GM19238 (cell line): ENCODE measurements around the gene TMBIM4.

ENCODE experiments used
- DNase-seq: peaks from one replicate; pipeline ENCODE4 v3.0.0; 2011; ENCODE audit warnings: low spot score; ENCODE audit not compliant: insufficient read length

The TMBIM4 gene

GRCh38 chr12:66141299-66141698 is 28.5 kb downstream of the TMBIM4 start:
- DNase-seq, result no peak

DNA sequence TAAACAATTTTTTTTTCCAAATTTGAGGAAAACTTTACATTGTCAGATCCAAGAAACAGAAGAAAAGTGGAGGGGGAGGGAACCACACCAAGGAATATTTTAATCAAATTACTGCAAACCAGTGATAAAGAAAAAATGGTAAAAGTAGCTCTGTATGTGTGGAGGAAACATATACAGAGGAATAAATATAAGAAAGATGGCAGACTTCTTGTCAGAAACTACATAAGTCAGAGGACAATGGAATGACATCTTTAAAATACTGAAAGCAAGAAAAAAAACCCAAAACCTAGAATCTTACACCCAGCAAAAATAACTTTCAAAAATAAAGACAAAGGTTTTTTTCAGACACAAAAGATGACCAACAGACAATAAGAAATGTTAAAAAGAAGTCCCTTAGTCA is 29.1 kb downstream of the TMBIM4 start:
- DNase-seq, result no peak

- DNase-seq, result no peak
Observed at GRCh38 chr12:66139328-66139727, 30.5 kb downstream of the TMBIM4 start.

GRCh38 chr12:66137937-66138336 is 31.9 kb downstream of the TMBIM4 start:
- no peak for DNase-seq

DNA sequence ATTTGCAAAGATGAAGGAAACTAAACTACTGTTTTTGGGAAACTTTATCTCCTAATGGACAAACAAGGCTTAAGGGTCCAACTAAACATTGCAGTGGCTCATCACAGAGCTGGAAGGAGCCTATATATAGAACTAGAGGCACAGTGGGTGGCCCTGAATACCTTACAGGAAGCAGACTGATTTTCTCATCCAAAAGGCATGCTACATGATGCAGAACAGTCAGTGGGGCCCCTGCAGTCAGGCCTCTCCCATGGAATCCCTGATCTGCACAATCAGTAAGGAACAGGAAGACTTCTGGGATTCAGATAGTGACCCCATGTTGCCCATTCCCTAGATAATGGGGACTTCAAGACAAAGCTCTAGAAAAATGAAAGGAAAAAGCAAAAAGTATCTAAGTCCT is 37.4 kb downstream of the TMBIM4 start:
- DNase-seq, result no peak

DNA sequence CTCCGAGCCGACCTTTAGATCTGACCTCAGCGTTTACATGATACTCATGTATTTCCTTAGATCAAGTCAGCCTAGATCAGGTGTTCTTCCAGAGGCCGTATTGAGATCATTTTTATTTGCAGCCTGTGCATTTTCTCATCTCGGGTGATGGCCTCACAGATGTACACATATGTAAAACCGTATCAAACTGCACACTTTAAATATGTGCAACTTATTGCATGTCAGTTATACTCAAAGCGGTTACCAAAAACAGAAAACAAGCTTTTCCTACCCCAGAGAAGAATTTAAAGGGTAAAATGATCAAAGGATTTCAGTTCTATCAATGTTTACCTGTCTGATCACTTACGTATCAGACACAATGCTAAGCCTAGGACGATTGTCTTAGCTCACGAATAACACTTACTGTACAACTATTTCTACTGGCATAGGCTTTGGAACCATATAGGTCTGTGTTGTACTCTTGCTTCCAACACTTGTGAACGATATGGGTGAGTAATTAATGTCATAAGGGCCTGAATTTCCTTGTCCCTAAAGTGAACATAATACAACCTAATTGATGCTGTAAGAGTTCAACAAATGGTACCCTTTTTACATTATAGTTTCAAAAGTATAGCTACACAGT is 38.6 kb downstream of the TMBIM4 start:
- DNase-seq, result no peak

- peak; percentile 75 for DNase-seq
Observed at GRCh38 chr12:66130267-66131066, 39.3 kb downstream of the TMBIM4 start, which contains the start of gene LLPH. TSS of gene LLPH (minus strand) at chr12:66130750. CDS start at chr12:66129106, 1,644 bp downstream.

GRCh38 chr12:66129934-66130266 is 39.9 kb downstream of the TMBIM4 start:
- no peak for DNase-seq

GRCh38 chr12:66127650-66128049 is 42.1 kb downstream of the TMBIM4 start:
- no peak for DNase-seq

- DNase-seq, result no peak
Observed at GRCh38 chr12:66120477-66120876, 49.3 kb downstream of the TMBIM4 start.

DNA sequence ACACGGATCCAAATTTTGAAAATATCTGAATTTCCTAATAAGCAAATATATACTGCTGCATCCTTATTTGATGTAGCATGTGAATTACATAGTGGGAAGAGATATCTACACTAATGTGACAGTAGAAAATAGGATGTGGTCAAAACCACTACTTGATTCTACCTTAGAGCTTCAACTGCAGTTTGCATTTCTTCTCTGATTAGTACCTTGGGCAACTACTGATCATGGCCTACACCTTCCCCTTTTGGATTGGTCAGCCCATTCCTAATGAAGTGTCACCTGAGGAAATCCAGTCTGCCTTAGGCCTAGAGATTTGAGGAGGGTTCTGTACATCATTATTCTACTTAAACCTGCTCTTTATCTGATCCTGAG is 49.9 kb downstream of the TMBIM4 start:
- DNase-seq, result no peak

DNA sequence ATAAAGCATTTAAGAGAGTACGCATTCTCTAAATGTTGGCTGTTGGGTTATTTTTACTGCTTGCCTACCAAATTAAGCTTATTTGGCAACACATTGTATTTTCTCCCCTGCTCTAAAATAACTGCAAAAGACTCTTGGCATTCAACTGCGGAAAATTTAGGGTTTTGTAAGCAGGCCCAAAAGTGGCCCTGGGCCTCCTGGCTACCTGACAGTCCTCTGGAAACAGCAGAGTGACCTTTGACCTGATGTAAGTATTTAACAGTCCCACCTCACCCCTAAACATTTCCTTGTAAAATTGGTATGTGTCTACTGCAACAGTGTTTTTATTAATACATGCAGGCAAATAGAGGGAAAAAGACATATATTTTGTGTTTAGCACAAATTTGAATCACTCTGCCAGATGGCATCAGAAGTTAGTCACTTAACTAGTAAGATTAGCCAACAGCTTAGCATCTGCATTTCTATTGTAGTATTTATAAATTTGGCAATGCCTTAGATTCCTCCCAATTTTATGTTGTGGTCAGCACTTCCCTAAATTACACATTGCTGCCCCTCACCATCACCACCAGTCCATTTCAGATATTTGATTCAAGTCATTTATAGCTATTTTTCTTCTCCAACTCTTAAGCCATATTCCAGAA is 50.4 kb downstream of the TMBIM4 start:
- DNase-seq, result no peak

DNA sequence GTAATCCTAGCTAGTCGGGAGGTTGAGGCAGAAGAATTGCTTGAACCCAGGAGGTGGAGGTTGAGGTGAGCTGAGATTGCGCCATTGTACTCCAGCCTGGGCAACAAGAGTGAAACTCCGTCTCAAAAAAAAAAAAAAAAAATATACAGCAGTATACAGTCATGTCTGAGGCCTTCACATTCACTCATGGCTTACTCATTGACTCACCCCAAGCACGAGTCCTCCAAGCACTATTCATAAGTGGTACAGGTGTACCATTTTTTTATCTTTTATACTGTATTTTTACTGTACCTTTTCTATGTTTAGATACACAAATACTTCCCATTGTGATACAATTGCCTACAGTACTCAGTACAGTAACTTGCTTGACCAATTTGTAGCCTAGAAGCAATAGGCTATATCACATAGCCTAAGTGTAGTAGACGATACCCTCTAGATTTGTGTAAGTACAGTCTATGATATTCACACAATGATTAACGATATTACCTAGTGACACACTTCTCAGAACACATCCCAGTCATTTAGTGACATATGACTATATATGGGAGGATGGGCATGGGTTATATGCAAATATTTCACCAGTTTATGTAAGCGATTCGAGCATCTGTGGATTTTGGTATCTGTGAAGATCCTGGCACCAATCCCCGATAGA is 51.4 kb downstream of the TMBIM4 start:
- DNase-seq, result no peak

DNA sequence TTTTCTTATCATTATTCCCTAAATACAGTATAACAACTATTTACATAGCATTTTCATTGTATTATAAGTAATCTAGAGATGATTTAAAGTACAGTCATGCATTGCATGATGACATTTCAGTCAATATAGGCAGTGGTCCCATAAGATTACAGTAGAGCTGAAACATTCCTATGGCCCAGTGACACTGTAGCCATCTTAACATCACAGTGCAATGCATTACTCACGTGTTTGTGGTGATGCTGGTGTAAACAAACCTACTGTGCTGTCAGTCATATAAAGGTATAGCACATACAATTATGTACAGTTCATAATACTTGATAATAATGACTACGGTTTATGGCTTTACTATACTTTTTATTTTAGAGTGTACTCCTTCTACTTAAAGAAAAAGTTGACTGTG is 52.6 kb downstream of the TMBIM4 start:
- no peak for DNase-seq

- no peak for DNase-seq
Observed at GRCh38 chr12:66115071-66115600, 54.7 kb downstream of the TMBIM4 start.

GRCh38 chr12:66113471-66113870 is 56.3 kb downstream of the TMBIM4 start:
- DNase-seq, result no peak

DNA sequence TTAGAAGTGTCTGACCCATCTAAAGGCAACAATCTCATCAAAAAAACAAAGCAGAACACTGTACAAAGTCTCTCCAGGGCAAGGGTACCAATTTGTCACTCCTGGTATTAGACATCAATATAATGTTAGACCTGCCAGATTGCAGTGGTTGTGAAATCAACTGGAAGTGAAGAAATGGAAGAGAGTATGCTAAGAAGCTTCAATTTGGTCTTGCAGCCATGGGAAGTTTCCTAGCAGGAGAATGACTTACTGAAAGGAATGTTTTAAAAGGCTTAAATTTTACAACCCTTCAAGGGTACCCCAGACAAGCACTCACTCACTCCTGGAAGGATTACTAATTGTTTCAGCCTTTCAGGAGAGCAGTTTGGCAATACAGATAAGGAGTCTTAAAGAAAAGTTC is 58.2 kb downstream of the TMBIM4 start:
- DNase-seq, result no peak

DNA sequence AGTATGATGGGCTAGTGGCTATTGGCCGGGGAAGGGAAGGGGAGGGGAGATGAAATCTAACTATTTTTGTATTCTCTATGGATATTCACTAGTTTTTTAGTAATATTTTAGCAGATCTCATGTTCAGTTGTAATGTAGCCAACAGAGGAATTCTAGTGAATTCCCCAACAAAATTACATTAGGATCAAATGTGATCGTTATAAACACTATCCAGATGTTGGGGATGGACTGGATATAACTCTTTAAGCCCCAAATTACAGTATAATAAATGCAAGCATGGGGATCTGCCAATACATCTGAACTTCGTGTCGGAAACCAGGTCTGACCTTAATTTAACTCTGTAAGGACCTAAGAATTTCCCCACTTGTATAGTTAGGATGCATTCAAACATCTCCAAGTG is 60.7 kb downstream of the TMBIM4 start:
- DNase-seq, result no peak

GRCh38 chr12:66108386-66108785 is 61.4 kb downstream of the TMBIM4 start:
- no peak for DNase-seq

GRCh38 chr12:66107451-66107915 is 62.3 kb downstream of the TMBIM4 start:
- DNase-seq, result peak; percentile 31

- DNase-seq, result no peak
Observed at GRCh38 chr12:66103016-66103913, 66.5 kb downstream of the TMBIM4 start.
